ENCODE measurements around the gene IREB2. TPM values are rescaled to one million over a fixed set of nuclear protein-coding genes. Genes with fewer than 3 reads are reported as not detected.

Gene IREB2
- total RNA-seq, 1 experiment from 2014 or later, result 86.4 TPM

DNA sequence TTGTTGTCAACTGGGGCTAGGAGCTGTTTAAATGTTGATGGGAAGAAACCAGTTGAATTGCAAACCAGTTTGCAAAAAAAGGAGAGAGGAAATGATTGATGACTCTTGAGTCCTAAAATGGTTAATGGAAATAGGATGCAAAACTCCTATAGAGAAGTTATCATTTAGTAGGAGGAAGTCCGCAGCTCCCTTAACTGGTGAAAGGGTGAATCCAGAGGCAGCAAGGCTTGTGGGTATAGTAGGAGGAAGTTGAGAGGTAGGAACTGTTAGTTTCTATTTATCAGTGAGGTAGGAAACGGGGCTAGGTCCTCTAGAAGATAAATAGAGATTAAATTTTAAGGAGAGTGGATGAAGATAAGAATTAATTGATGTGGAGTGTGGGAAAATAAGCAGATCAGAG, 15.4 kb downstream of the IREB2 start:
- intact Hi-C loops (cut with micrococcal nuclease; ENCODE audit: unreplicated experiment), result no loop called here
- Histone ChIP-seq H3K36me3 (ENCODE audit: insufficient read depth, low read length, poor library complexity, severe bottlenecking) (no peaks in the 10 kb centered on the region), H3K27ac (ENCODE audit: low read depth, low read length, poor library complexity, severe bottlenecking) (no peak overlapping the region), H3K4me3 (ENCODE audit: low read depth, low read length, poor library complexity, severe bottlenecking) (no peak overlapping the region), H3K27me3 (replicated peaks; ENCODE audit: insufficient read depth, low read depth, low read length, poor library complexity) (no peaks in the 10 kb centered on the region), H3K9me3 (ENCODE audit: low read depth, low read length, poor library complexity, severe bottlenecking) (no peaks in the 10 kb centered on the region), H3K4me1 (ENCODE audit: insufficient read depth, low read length, poor library complexity, severe bottlenecking) (peaks cover 25% of the 10 kb centered on the region)
- CTCF ChIA-PET, result no interaction called here
- BruUV-seq (replicated peaks), result no TSS peak
- DNase-seq (ENCODE audit: low spot score), result no peak
- TF ChIP-seq, protein P1, sequence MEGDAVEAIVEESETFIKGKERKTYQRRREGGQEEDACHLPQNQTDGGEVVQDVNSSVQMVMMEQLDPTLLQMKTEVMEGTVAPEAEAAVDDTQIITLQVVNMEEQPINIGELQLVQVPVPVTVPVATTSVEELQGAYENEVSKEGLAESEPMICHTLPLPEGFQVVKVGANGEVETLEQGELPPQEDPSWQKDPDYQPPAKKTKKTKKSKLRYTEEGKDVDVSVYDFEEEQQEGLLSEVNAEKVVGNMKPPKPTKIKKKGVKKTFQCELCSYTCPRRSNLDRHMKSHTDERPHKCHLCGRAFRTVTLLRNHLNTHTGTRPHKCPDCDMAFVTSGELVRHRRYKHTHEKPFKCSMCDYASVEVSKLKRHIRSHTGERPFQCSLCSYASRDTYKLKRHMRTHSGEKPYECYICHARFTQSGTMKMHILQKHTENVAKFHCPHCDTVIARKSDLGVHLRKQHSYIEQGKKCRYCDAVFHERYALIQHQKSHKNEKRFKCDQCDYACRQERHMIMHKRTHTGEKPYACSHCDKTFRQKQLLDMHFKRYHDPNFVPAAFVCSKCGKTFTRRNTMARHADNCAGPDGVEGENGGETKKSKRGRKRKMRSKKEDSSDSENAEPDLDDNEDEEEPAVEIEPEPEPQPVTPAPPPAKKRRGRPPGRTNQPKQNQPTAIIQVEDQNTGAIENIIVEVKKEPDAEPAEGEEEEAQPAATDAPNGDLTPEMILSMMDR (conservative IDR thresholded peaks at IDR 0.05; ENCODE audit: low read depth, low read length), result no peak
- TF ChIP-seq EZH2 (IDR thresholded peaks at IDR 0.05; ENCODE audit: borderline replicate concordance, low read depth, low read length, poor library complexity, severe bottlenecking), result no peak
- POLR2A ChIA-PET (ENCODE audit: low non-redundant PET), result no interaction called here

GRCh38 chr15:78454992-78455391, 17.0 kb downstream of the IREB2 start:
- DNase-seq (ENCODE audit: low spot score), result no peak
- H3K27ac ChIP-seq (ENCODE audit: low read depth, low read length, poor library complexity, severe bottlenecking), result no peak overlapping the region
- H3K9me3 ChIP-seq (ENCODE audit: low read depth, low read length, poor library complexity, severe bottlenecking), result no peaks in the 10 kb centered on the region
- TF ChIP-seq, protein P1 (conservative IDR thresholded peaks at IDR 0.05; ENCODE audit: low read depth, low read length), result no peak
- no peak for TF ChIP-seq EZH2 (IDR thresholded peaks at IDR 0.05; ENCODE audit: borderline replicate concordance, low read depth, low read length, poor library complexity, severe bottlenecking)
- CTCF ChIA-PET, result no interaction called here
- BruUV-seq (replicated peaks), result no TSS peak
- POLR2A ChIA-PET (ENCODE audit: low non-redundant PET), result interaction anchor here (0.6 kb wide), 1 partner anchor 566 kb away, joined by 3 read pairs; no protein-coding TSS in a partner anchor
- H3K36me3 ChIP-seq (ENCODE audit: insufficient read depth, low read length, poor library complexity, severe bottlenecking), result no peaks in the 10 kb centered on the region
- H3K27me3 ChIP-seq (replicated peaks; ENCODE audit: insufficient read depth, low read depth, low read length, poor library complexity), result no peaks in the 10 kb centered on the region
- H3K4me1 ChIP-seq (ENCODE audit: insufficient read depth, low read length, poor library complexity, severe bottlenecking), result peaks cover 25% of the 10 kb centered on the region
- intact Hi-C loops (cut with micrococcal nuclease; ENCODE audit: unreplicated experiment), result no loop called here
- no peak overlapping the region for H3K4me3 ChIP-seq (ENCODE audit: low read depth, low read length, poor library complexity, severe bottlenecking)

- intact Hi-C loops (cut with micrococcal nuclease; ENCODE audit: unreplicated experiment), result no loop called here
- ChIA-PET CTCF (no interaction called here), POLR2A (ENCODE audit: low non-redundant PET) (interaction anchor here (0.6 kb wide), 1 partner anchor 565 kb away, joined by 3 read pairs; no protein-coding TSS in a partner anchor)
- DNase-seq (ENCODE audit: low spot score), result peak; percentile 17
- Histone ChIP-seq H3K9me3 (ENCODE audit: low read depth, low read length, poor library complexity, severe bottlenecking) (no peaks in the 10 kb centered on the region), H3K27ac (ENCODE audit: low read depth, low read length, poor library complexity, severe bottlenecking) (no peak overlapping the region), H3K4me3 (ENCODE audit: low read depth, low read length, poor library complexity, severe bottlenecking) (no peak overlapping the region), H3K4me1 (ENCODE audit: insufficient read depth, low read length, poor library complexity, severe bottlenecking) (peaks cover 25% of the 10 kb centered on the region), H3K36me3 (ENCODE audit: insufficient read depth, low read length, poor library complexity, severe bottlenecking) (no peaks in the 10 kb centered on the region), H3K27me3 (replicated peaks; ENCODE audit: insufficient read depth, low read depth, low read length, poor library complexity) (no peaks in the 10 kb centered on the region)
- TF ChIP-seq, protein P1 (conservative IDR thresholded peaks at IDR 0.05; ENCODE audit: low read depth, low read length), result no peak
- no peak for TF ChIP-seq EZH2 (IDR thresholded peaks at IDR 0.05; ENCODE audit: borderline replicate concordance, low read depth, low read length, poor library complexity, severe bottlenecking)
- no TSS peak for BruUV-seq (replicated peaks)
Measured at GRCh38 chr15:78455749-78456148, 17.7 kb downstream of the IREB2 start.
